Measurements from ENCODE around the gene DAG1.

DNA sequence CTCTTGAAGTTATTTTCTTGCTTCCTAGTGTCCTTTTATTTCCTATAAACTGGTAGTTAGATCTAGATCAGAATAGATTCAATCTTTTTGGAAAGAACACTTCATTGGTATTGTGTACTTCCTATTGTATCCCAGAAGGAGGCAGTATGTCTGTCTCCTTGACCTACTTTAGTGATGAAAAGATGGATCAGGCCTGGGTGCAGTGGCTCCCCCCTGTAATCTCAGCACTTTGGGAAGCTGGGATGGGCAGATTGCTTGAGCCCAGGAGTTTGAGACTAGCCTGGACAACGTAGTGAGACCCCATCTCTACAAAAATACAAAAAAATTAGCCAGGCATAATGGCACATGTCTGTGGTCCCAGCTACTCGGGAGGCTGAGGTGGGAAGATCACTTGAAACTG, 96.2 kb downstream of the DAG1 start:
- TF ChIP-seq, protein P1, sequence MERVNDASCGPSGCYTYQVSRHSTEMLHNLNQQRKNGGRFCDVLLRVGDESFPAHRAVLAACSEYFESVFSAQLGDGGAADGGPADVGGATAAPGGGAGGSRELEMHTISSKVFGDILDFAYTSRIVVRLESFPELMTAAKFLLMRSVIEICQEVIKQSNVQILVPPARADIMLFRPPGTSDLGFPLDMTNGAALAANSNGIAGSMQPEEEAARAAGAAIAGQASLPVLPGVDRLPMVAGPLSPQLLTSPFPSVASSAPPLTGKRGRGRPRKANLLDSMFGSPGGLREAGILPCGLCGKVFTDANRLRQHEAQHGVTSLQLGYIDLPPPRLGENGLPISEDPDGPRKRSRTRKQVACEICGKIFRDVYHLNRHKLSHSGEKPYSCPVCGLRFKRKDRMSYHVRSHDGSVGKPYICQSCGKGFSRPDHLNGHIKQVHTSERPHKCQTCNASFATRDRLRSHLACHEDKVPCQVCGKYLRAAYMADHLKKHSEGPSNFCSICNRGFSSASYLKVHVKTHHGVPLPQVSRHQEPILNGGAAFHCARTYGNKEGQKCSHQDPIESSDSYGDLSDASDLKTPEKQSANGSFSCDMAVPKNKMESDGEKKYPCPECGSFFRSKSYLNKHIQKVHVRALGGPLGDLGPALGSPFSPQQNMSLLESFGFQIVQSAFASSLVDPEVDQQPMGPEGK (CRISPR knock-in tag; IDR thresholded peaks at IDR 0.05; ENCODE audit: borderline replicate concordance), result no peak
- TF ChIP-seq ZC3H10 (CRISPR knock-in tag; IDR thresholded peaks at IDR 0.05) (no peak), ZNF8 (CRISPR knock-in tag; IDR thresholded peaks at IDR 0.05) (no peak), POU6F1 (CRISPR knock-in tag; IDR thresholded peaks at IDR 0.05; ENCODE audit: borderline replicate concordance, low read depth) (no peak), ISL1 (CRISPR knock-in tag; IDR thresholded peaks at IDR 0.05) (no peak), RARB (CRISPR knock-in tag; IDR thresholded peaks at IDR 0.05) (no peak), TOX (CRISPR knock-in tag; IDR thresholded peaks at IDR 0.05; ENCODE audit: borderline replicate concordance) (no peak), ARNTL (CRISPR knock-in tag; IDR thresholded peaks at IDR 0.05; ENCODE audit: borderline replicate concordance, low read depth) (no peak), BACH2 (CRISPR knock-in tag; IDR thresholded peaks at IDR 0.05; ENCODE audit: borderline replicate concordance) (no peak)
